Kidney glomerular epithelial cell (primary cell): ENCODE data around the gene MXRA7.
A peak's percentile ranks its signal among the peaks of the same experiment; 100 is the strongest.
"Not testable (repeated sequence)": the region's sequence is repeated elsewhere in the genome, so short reads cannot be mapped to it uniquely, and the experiment has no call there.

ENCODE experiments used
- DNase-seq: peaks from one replicate; lab custom pipeline; 2025; lab: John Stamatoyannopoulos, UW

The MXRA7 gene

DNA sequence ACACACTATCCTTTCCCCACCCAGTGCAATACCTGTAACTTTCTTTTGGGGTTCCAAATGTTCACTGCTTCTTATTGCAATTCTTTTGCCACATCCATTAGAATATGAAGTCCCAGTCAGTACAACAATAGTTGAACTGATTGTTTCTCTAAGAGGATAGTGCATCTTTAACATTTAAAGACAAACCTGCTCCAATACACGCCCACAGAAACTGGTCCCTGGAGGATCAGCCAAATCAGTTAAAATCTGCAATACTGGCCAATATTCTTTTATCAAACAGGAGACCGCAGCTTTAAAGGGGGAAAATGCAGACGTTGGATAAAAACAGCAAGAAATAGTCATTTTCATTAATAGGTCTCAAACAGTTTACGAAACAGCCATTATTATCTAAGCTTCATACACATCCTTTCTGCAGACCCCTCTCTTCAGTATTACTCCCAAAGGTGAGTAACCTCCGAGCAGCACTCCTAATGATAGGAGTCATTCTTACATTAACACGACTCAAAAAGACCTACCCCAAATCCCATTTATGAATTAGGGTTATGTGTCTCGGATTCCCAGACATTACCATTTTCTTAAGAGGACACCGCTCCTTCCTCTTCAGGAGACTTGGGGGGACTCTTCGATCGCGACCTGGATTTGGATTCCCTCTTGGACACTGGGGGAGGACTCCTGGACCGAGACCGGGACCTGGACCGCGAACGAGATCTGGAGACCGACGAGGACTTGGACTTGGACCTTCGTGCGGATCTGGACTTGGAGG, 25.0 kb upstream of the MXRA7 start:
- no peak for DNase-seq

DNA sequence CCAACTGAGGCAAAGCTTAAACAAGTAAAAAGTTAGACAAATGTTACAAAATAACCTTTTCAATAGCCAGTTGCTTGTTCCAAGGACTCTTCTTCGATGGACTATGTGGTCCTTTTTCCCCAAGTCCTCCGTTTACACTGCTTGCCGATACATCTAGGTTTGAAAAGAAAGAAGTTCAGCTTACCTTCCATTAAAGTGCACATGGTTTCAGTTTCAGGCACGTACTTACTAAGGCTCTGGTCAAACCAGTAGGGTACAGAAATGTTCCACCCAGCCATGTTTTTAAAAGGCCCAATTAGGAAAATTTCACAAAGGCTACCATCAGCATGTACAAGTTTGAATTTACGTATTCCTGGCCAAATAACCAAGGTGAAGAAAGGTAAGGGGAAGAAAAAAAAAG, 24.2 kb upstream of the MXRA7 start:
- peak; percentile 29 for DNase-seq

GRCh38 chr17:76734080-76734840, 23.5 kb upstream of the MXRA7 start:
- DNase-seq: no peak

DNA sequence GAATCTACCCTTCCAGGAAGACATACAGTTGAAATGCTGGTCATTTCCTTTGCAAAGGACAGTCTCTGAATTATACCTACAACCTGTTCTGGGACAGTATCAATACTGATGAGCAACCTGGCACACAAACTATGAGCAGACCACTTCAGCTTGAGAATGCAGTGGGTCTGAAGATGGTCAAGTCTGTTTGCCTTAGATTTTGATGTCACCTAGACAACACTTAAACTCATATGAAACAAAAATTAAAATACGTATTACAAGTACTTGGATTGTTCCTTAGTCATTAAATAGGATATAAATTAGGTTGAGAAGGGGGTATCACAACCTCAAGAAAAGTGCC, 22.8 kb upstream of the MXRA7 start:
- DNase-seq: no peak

- DNase-seq: no peak
Measured at GRCh38 chr17:76732734-76733617, 22.2 kb upstream of the MXRA7 start.

DNA sequence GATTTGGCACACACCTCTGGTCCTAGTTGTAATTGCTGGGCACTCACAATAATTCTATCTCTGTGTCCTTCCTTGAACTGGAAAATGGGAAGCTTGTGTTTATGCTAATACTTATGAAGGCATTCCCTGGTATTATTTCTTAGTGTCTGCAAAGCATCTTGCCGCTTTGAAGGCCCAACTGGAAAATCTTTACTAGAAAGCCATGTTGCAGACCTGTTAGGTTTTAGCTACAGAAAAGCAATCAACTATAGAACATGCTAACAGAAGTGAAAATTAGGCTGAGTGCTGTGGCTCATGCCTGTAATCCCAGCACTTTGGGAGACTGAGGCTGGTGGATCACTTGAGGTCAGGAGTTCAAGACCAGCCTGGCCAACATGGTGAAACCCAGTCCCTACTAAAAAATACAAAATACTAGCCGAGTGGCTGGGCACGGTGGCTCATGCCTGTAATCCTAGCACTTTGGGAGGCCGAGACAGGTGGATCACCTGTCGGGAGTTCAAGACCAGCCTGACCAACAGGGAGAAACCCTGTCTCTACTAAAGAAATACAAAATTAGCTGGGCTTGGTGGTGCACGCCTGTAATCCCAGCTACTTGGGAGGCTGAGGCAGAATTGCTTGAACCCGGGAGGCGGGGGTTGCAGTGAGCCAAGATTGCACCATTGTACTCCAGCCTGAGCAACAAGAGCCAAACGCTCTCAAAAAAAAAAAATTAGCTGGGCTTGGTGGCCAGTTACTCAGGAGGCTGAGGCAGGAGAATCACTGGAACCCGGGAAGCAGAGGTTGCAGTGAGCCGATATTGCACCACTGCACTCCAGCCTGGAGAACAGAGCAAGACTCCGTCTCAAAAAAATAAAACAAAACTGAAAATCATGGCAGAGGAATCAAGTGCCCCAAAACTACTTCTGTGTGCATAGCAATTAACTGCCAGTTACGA, 21.3 kb upstream of the MXRA7 start:
- not testable (repeated sequence) for DNase-seq

GRCh38 chr17:76727745-76728456, 17.1 kb upstream of the MXRA7 start:
- peak; percentile 35 for DNase-seq

DNA sequence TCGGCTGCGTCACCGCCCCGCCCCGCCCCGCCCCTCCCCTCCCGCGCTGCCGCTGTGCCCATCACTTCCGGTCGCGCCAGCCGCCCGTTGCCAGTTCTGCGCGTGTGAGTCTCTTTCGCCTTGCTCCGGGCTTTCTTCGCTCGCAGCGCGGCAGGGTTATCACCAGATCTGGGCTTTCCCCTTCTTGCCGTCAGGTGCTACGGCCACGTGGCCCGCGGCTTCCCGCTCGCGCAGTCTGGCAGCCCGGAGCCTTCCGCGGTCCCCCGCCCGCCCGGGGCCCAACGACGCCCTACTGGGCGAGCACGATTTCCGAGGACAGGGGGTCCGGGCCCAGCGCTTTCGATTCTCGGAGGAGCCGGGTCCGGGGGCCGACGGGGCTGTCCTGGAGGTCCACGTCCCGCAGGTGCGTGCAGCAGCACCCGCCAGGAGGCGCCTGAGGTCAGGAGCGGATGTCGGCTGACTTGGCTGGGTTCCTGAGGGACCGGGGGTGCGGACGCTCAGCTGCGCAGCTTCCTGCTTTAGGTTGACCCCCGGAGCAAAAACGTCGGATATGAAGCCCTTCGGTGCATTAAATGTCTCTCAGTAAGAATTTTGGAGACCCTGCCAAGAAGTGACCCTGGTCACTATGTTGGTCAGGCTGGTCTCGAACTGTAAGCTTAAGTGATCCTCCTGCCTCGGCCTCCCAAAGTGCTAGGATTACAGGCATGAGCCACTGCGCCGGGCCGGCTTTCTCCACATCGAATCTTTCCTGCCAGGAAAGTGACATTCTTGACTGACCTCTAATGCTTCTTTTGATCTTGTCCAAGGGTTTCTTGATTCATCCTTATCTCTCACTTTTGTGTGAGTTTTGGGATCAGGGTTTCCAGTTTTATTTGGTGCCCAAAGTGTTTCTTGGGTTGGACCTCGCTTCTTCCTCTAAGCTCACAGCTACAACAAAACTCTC, 16.3 kb upstream of the MXRA7 start, which contains the start of gene METTL23:
METTL23 (plus strand) TSS at position 64 of the 943 bp plus-strand sequence. CDS start 2,872 bp downstream, outside the sequence.
- peak; percentile 21 for DNase-seq

- DNase-seq: peak; percentile 90
Measured at GRCh38 chr17:76726231-76726775, 15.5 kb upstream of the MXRA7 start, which contains the start of gene JMJD6. Gene JMJD6, minus strand, starts transcription at chr17:76726606. Its CDS starts 131 bp downstream, at chr17:76726475.

DNA sequence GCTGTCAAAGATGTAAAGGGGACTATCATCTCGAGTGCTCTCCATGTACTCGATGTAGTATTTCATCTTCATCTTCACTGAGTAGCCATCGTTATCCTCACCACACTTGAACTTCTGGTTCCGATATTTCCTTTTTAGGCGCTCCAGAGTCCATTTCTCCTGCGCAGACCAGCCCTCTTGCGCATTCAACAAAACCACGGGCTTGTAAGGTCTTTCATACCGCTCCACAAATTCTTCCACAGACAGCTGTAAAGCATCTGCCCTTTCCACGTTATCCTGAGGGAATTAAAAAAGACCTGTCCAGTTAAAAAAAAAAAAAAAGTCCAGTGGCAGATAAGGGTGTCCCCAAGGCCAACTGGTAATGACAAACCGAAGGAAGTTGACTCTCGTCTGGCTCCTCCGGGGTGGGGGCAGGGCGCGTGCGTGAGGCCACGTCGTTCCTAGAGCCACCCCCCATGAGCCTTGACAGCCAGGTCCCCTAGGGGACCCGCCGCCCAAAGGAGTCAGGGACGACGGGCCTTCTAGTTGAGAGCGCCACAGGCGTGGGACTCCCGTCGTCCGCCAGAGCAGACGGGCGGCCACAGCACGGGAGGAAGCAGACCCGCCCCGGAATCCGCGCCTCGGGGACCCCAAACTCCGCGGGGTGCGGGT, 14.9 kb upstream of the MXRA7 start:
- no peak for DNase-seq

GRCh38 chr17:76723812-76724211, 13.0 kb upstream of the MXRA7 start:
- no peak for DNase-seq

DNA sequence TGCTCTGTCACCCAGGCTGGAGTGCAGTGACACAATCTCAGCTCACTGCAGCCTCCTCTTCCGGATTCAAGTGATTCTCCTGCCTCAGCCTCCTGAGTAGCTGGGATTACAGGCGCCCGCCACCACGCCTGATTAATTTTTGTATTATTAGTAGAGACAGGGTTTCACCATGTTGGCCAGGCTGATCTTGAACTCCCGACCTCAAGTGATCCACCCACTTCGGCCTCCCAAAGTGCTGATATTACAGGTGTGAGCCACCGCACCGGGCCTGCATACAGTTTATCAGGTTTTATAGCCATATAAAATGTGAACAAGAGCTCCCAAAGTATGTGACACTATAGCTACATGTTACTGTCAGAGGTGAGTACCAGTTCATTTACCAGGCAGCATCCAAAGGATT, 12.2 kb upstream of the MXRA7 start:
- DNase-seq: not testable (repeated sequence)

GRCh38 chr17:76722279-76722678, 11.5 kb upstream of the MXRA7 start:
- no peak for DNase-seq

GRCh38 chr17:76721463-76721862, 10.7 kb upstream of the MXRA7 start:
- DNase-seq: no peak

DNA sequence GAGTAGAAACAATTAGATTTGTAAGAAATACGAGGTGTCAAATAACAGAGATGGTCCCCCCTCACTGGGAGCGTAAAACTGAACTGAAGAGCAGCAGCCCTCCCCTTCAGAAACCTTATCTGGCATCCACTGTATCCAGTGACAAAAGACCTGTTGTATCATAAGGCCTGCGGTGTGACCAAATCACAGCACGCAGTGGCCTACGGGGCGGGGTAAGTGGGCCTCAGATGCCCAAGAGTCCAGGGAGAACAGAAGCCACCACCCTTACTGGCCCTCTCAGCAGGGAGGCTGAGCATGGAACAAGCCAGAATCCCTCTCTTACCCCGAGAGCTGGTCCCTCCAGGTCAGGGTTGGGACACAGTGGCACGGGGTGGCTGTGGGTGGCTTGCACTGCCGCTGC, 10.2 kb upstream of the MXRA7 start:
- DNase-seq: no peak

DNA sequence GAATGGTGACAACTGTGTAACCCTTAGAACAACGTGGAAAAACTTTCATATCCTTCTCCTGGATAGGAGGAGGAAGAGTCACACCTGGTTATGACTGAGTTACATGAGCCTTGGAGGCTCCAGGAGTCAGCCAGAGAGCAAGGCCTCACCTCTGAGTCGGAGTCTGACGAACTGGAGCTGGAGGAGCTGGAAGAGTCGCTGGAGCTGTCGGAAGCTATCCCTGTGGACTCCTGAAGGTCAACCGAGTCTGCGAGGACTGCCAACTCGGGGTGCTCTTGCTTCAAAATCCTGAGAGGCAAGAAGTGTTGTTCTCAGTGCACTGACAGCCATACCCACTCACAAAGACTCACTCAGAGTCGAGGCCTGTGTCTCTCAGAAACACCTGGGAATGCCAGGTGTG, 9.4 kb upstream of the MXRA7 start:
- DNase-seq: no peak

GRCh38 chr17:76718516-76718915, 7.8 kb upstream of the MXRA7 start:
- no peak for DNase-seq

DNA sequence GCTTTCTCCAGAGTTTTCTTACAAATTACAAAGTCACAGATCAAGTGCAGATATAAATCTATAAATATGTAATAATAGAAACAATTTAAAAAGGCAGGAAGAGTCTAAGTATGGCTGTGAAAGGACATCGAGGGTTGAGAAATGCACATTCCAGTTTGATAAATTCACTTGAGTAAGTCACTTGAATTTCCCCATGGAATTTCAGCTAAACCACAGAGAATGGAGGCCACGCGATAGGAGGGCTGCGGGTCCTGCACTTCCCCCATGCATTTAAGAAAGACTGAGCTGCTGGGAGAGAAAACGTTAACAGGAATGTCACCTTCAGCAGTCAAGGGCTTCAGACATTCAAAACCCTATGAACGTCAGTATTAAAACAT, 6.1 kb upstream of the MXRA7 start:
- peak; percentile 49 for DNase-seq
